GM23338 (cell line): ENCODE measurements around the gene C2orf68. TPM values are rescaled to one million over a fixed set of nuclear protein-coding genes. Genes with fewer than 3 reads are reported as not detected.

ENCODE experiments used
- ATAC-seq: fragments of 200-7000 bp; cut with Tn5 transposase; 3 replicates; pipeline ENCODE4 v1.9.1; 2020
- DNase-seq: peaks from one replicate; pipeline ENCODE4 v3.0.0-alpha.2; 2015; ENCODE audit warnings: low spot score
- H2AFZ ChIP-seq: fragments of 200-600 bp; sonication (generic); 2 replicates; pipeline ENCODE4 v1.8.0; 2016; ENCODE audit warnings: antibody characterized with exemption, mild to moderate bottlenecking, moderate library complexity
- H3F3A ChIP-seq: fragments of 200-600 bp; sonication (generic); replicated peaks from 2 replicates; pipeline ENCODE4 v1.8.0; 2017; ENCODE audit warnings: antibody characterized with exemption, mixed run types, low read depth
- H3K27ac ChIP-seq: fragments of 200-600 bp; sonication (generic); 2 replicates; pipeline ENCODE4 v1.6.1; 2016; ENCODE audit warnings: low read depth
- H3K27me3 ChIP-seq: fragments of 200-600 bp; sonication (generic); 2 replicates; pipeline ENCODE4 v1.8.0; 2016; ENCODE audit warnings: mild to moderate bottlenecking, mixed run types, moderate library complexity; ENCODE audit not compliant: insufficient read depth
- H3K36me3 ChIP-seq: fragments of 200-600 bp; sonication (generic); 2 replicates; pipeline ENCODE4 v1.8.0; 2016; ENCODE audit warnings: mild to moderate bottlenecking; ENCODE audit not compliant: insufficient read depth
- H3K4me1 ChIP-seq: fragments of 200-600 bp; sonication (generic); 2 replicates; pipeline ENCODE4 v1.8.0; 2016; ENCODE audit warnings: mild to moderate bottlenecking, moderate library complexity; ENCODE audit not compliant: insufficient read depth
- H3K4me2 ChIP-seq: fragments of 200-600 bp; sonication (generic); 2 replicates; pipeline ENCODE4 v1.7.1; 2017; ENCODE audit warnings: mixed run types
- H3K4me3 ChIP-seq: fragments of 200-600 bp; sonication (generic); 2 replicates; pipeline ENCODE4 v1.6.1; 2016; ENCODE audit warnings: mixed run types
- H3K79me2 ChIP-seq: fragments of 200-600 bp; sonication (generic); replicated peaks from 2 replicates; pipeline ENCODE4 v1.8.0; 2017; ENCODE audit warnings: mild to moderate bottlenecking; ENCODE audit not compliant: insufficient read depth
- H3K9me2 ChIP-seq: fragments of 200-600 bp; sonication (generic); 2 replicates; pipeline ENCODE4 v1.8.0; 2017; ENCODE audit not compliant: insufficient read depth
- H4K20me1 ChIP-seq: fragments of 200-600 bp; sonication (generic); replicated peaks from 2 replicates; pipeline ENCODE4 v1.8.0; 2017; ENCODE audit warnings: mild to moderate bottlenecking; ENCODE audit not compliant: insufficient read depth
- H3K27ac Mint-ChIP-seq: 2 replicates; pipeline ENCODE4 v1.8.0; 2020; ENCODE audit warnings: inconsistent platforms, mild to moderate bottlenecking, moderate library complexity, mixed read lengths
- H3K27me3 Mint-ChIP-seq: 3 replicates; pipeline ENCODE4 v1.8.0; 2022; ENCODE audit warnings: low read depth, mild to moderate bottlenecking, moderate library complexity, mixed read lengths, inconsistent platforms; ENCODE audit not compliant: insufficient read depth, poor library complexity
- H3K36me3 Mint-ChIP-seq: 3 replicates; pipeline ENCODE4 v1.8.0; 2021; ENCODE audit warnings: low read depth, mild to moderate bottlenecking, inconsistent platforms, moderate library complexity, mixed read lengths
- H3K4me1 Mint-ChIP-seq: 3 replicates; pipeline ENCODE4 v1.8.0; 2020; ENCODE audit warnings: mild to moderate bottlenecking, inconsistent platforms, mixed read lengths
- H3K4me3 Mint-ChIP-seq: 3 replicates; pipeline ENCODE4 v1.8.0; 2021; ENCODE audit warnings: moderate library complexity, mild to moderate bottlenecking, inconsistent platforms, mixed read lengths
- H3K9me3 Mint-ChIP-seq: 3 replicates; pipeline ENCODE4 v1.8.0; 2020; ENCODE audit warnings: moderate library complexity, mild to moderate bottlenecking, inconsistent platforms, mixed read lengths
- CTCF ChIP-seq, 2 experiments: fragments of 200-600 bp in 1 of 2; sonication (generic) in 1 of 2; conservative IDR thresholded peaks; 2 replicates each; pipeline versions ENCODE4 v1.5.1 to v1.6.1; 2016 to 2017; ENCODE audit warnings: antibody characterized with exemption in 2 of 2, low read depth in 2 of 2, mild to moderate bottlenecking in 2 of 2, moderate library complexity in 1 of 2
- EZH2 ChIP-seq: fragments of 200-600 bp; sonication (generic); IDR thresholded peaks from one replicate; pipeline ENCODE4 v1.8.0; 2017; ENCODE audit warnings: antibody characterized with exemption, mild to moderate bottlenecking, low read depth; ENCODE audit not compliant: unreplicated experiment
- EZH2phosphoT487 ChIP-seq: fragments of 200-600 bp; sonication (generic); IDR thresholded peaks from one replicate; pipeline ENCODE4 v1.8.1; 2018; ENCODE audit warnings: antibody characterized with exemption; ENCODE audit not compliant: unreplicated experiment
- JUNB ChIP-seq: IDR thresholded peaks from one replicate; pipeline ENCODE4 v1.6.1; 2016; ENCODE audit warnings: antibody characterized with exemption; ENCODE audit not compliant: unreplicated experiment
- NANOG ChIP-seq: IDR thresholded peaks from 2 replicates; pipeline ENCODE4 v1.6.1; 2016; ENCODE audit warnings: antibody characterized with exemption, borderline replicate concordance
- STAT1 ChIP-seq: IDR thresholded peaks from one replicate; pipeline ENCODE4 v1.6.1; 2016; ENCODE audit warnings: antibody characterized with exemption; ENCODE audit not compliant: unreplicated experiment
- ZNF114 ChIP-seq: fragments of 250-450 bp; sonication (Bioruptor Pico); IDR thresholded peaks from 2 replicates; pipeline ENCODE4 v1.5.0; 2020; ENCODE audit warnings: mild to moderate bottlenecking, moderate library complexity
- polyA plus RNA-seq: library from polyadenylated mRNA; unstranded; fragments of >200 nt; fragmentation: Nextera tagmentation; extraction: Ambion mirVana; gene quantifications from 2 replicates; pipeline ENCODE4 v1.2.1, GENCODE V29; 2016
- total RNA-seq: library from RNA; depleted of rRNA; stranded (reverse); fragments of >200 nt; shearing (Covaris generic); gene quantifications from 2 replicates; pipeline ENCODE4 v1.2.3, GENCODE V29; 2014
- TF ChIP-seq, protein P1 (sequence below): IDR thresholded peaks from 2 replicates; pipeline ENCODE4 v1.6.1; 2016; ENCODE audit warnings: antibody characterized with exemption
- TF ChIP-seq, protein P2 (sequence below): IDR thresholded peaks from one replicate; pipeline ENCODE4 v1.6.1; 2018; ENCODE audit warnings: antibody characterized with exemption; ENCODE audit not compliant: unreplicated experiment
- TF ChIP-seq, protein P3 (sequence below): fragments of 250-450 bp; sonication (Bioruptor Pico); IDR thresholded peaks from 2 replicates; pipeline ENCODE4 v1.5.0; 2020; ENCODE audit warnings: mild to moderate bottlenecking, moderate library complexity

The C2orf68 gene
- total and polyA plus RNA-seq, 2 experiments from 2014 or later: 26.8 to 76.4 TPM

- Mint-ChIP-seq H3K4me3 (no peak overlapping the region), H3K36me3 (peaks cover 8% of the 10 kb centered on the region; the same call in 1 of the 3 replicates), H3K9me3 (no peaks in the 10 kb centered on the region), H3K27ac (no peak overlapping the region), H3K4me1 (no peaks in the 10 kb centered on the region), H3K27me3 (peaks cover 13% of the 10 kb centered on the region)
- H3K79me2 ChIP-seq: no peaks in the 10 kb centered on the region
- no peaks in the 10 kb centered on the region for H3K4me1 ChIP-seq
- H4K20me1 ChIP-seq: no peaks in the 10 kb centered on the region
- ATAC-seq: no peak; the same call in 2 of the 3 replicates
- H3K27me3 ChIP-seq: no peaks in the 10 kb centered on the region
- H3K4me3 ChIP-seq: no peak overlapping the region
- H3K9me2 ChIP-seq: no peaks in the 10 kb centered on the region
- H3F3A ChIP-seq: no peaks in the 10 kb centered on the region
- TF ChIP-seq NANOG (no peak), JUNB (no peak), EZH2phosphoT487 (no peak), EZH2 (no peak), STAT1 (no peak), ZNF114 (CRISPR knock-in tag) (no peak), CTCF (conservative IDR thresholded peaks at IDR 0.05; ENCODE audit: low read depth in 2 of 2) (no peak)
- TF ChIP-seq, protein P1, sequence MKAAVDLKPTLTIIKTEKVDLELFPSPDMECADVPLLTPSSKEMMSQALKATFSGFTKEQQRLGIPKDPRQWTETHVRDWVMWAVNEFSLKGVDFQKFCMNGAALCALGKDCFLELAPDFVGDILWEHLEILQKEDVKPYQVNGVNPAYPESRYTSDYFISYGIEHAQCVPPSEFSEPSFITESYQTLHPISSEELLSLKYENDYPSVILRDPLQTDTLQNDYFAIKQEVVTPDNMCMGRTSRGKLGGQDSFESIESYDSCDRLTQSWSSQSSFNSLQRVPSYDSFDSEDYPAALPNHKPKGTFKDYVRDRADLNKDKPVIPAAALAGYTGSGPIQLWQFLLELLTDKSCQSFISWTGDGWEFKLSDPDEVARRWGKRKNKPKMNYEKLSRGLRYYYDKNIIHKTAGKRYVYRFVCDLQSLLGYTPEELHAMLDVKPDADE: no peak
- TF ChIP-seq, protein P2, sequence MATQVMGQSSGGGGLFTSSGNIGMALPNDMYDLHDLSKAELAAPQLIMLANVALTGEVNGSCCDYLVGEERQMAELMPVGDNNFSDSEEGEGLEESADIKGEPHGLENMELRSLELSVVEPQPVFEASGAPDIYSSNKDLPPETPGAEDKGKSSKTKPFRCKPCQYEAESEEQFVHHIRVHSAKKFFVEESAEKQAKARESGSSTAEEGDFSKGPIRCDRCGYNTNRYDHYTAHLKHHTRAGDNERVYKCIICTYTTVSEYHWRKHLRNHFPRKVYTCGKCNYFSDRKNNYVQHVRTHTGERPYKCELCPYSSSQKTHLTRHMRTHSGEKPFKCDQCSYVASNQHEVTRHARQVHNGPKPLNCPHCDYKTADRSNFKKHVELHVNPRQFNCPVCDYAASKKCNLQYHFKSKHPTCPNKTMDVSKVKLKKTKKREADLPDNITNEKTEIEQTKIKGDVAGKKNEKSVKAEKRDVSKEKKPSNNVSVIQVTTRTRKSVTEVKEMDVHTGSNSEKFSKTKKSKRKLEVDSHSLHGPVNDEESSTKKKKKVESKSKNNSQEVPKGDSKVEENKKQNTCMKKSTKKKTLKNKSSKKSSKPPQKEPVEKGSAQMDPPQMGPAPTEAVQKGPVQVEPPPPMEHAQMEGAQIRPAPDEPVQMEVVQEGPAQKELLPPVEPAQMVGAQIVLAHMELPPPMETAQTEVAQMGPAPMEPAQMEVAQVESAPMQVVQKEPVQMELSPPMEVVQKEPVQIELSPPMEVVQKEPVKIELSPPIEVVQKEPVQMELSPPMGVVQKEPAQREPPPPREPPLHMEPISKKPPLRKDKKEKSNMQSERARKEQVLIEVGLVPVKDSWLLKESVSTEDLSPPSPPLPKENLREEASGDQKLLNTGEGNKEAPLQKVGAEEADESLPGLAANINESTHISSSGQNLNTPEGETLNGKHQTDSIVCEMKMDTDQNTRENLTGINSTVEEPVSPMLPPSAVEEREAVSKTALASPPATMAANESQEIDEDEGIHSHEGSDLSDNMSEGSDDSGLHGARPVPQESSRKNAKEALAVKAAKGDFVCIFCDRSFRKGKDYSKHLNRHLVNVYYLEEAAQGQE: no peak
- TF ChIP-seq, protein P3, sequence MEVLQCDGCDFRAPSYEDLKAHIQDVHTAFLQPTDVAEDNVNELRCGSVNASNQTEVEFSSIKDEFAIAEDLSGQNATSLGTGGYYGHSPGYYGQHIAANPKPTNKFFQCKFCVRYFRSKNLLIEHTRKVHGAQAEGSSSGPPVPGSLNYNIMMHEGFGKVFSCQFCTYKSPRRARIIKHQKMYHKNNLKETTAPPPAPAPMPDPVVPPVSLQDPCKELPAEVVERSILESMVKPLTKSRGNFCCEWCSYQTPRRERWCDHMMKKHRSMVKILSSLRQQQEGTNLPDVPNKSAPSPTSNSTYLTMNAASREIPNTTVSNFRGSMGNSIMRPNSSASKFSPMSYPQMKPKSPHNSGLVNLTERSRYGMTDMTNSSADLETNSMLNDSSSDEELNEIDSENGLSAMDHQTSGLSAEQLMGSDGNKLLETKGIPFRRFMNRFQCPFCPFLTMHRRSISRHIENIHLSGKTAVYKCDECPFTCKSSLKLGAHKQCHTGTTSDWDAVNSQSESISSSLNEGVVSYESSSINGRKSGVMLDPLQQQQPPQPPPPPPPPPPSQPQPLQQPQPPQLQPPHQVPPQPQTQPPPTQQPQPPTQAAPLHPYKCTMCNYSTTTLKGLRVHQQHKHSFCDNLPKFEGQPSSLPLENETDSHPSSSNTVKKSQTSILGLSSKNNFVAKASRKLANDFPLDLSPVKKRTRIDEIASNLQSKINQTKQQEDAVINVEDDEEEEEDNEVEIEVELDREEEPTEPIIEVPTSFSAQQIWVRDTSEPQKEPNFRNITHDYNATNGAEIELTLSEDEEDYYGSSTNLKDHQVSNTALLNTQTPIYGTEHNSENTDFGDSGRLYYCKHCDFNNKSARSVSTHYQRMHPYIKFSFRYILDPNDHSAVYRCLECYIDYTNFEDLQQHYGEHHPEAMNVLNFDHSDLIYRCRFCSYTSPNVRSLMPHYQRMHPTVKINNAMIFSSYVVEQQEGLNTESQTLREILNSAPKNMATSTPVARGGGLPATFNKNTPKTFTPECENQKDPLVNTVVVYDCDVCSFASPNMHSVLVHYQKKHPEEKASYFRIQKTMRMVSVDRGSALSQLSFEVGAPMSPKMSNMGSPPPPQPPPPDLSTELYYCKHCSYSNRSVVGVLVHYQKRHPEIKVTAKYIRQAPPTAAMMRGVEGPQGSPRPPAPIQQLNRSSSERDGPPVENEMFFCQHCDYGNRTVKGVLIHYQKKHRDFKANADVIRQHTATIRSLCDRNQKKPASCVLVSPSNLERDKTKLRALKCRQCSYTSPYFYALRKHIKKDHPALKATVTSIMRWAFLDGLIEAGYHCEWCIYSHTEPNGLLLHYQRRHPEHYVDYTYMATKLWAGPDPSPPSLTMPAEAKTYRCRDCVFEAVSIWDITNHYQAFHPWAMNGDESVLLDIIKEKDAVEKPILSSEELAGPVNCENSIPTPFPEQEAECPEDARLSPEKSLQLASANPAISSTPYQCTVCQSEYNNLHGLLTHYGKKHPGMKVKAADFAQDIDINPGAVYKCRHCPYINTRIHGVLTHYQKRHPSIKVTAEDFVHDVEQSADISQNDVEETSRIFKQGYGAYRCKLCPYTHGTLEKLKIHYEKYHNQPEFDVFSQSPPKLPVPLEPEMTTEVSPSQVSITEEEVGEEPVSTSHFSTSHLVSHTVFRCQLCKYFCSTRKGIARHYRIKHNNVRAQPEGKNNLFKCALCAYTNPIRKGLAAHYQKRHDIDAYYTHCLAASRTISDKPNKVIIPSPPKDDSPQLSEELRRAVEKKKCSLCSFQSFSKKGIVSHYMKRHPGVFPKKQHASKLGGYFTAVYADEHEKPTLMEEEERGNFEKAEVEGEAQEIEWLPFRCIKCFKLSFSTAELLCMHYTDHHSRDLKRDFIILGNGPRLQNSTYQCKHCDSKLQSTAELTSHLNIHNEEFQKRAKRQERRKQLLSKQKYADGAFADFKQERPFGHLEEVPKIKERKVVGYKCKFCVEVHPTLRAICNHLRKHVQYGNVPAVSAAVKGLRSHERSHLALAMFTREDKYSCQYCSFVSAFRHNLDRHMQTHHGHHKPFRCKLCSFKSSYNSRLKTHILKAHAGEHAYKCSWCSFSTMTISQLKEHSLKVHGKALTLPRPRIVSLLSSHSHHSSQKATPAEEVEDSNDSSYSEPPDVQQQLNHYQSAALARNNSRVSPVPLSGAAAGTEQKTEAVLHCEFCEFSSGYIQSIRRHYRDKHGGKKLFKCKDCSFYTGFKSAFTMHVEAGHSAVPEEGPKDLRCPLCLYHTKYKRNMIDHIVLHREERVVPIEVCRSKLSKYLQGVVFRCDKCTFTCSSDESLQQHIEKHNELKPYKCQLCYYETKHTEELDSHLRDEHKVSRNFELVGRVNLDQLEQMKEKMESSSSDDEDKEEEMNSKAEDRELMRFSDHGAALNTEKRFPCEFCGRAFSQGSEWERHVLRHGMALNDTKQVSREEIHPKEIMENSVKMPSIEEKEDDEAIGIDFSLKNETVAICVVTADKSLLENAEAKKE (CRISPR knock-in tag): no peak
- H2AFZ ChIP-seq: no peak overlapping the region
- H3K4me2 ChIP-seq: no peak overlapping the region
- no peak for DNase-seq
- H3K36me3 ChIP-seq: 0 out of 2 replicates have a peak, but pooled peaks cover 3% of the 10 kb centered on the region
- H3K27ac ChIP-seq: no peak overlapping the region
These were observed 49.4 kb upstream of the C2orf68 start for GRCh38 chr2:85661139-85661858.
